ENCODE results near the gene PDK3.

GRCh38 chrX:24464498-24464835 is 619 bp upstream of the PDK3 start:
- TF ChIP-seq CTCF (IDR thresholded peaks at IDR 0.05) (no peak), POLR2A (IDR thresholded peaks at IDR 0.05) (no peak)
